Mesenteric fat pad (tissue), 1 donor: ENCODE results near the gene NAB1. TPM values are rescaled to one million over a fixed set of nuclear protein-coding genes. Genes with fewer than 3 reads are reported as not detected.

Source experiments
- DNase-seq: peaks from one replicate; pipeline ENCODE4 v3.0.0-alpha.2; 2020; ENCODE audit warnings: low spot score
- total RNA-seq: library from RNA; stranded (reverse); fragmentation: NEBNext Ultra II Directional; extraction: Animal tissue kit (Norgen Biotek cat#: 25700); gene quantifications from one replicate; pipeline ENCODE4 v1.2.1, GENCODE V29; 2021
- donor health status: DM: yes; HTN: yes; CAD: no.

NAB1 gene
- total RNA-seq, 1 donor from 2014 or later: 44.6 TPM

- DNase-seq: no peak
These were observed 11.6 kb upstream of the NAB1 start for GRCh38 chr2:190637281-190637734.

DNA sequence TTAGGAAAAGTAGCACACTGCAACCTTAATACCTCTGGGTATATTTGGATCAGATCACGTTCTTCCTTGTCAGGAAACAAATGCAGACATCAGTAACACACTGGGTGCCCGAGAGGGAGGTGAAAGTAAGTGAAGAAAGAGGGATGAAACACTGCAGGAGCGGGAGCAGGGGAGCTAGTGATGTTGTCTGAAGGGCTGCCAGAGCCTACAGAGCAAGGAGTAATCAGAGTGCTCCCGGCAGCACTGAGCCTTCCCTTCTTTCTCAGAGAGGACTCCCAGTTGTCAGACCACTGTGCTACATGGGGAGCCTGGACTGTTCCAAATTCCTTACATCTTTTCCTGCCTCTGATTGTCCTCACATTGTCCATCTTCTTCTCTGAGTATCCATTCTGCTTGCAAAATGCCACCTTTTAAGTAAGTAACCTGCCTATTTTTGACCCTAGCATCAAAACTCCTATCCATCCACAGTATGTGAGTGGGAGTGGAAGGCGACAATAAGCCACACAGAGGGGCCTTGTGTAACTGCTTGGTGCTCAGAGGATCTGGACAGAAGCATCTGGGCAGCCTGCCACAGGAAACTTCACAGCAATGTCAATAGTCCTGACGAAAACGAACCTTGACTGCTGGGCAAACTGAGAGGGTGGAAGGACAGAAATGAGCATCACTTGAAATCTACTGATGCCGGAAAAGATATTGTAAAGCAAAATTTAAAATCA is 10.8 kb upstream of the NAB1 start:
- DNase-seq: no peak

- no peak for DNase-seq
These were observed 8.8 kb upstream of the NAB1 start for GRCh38 chr2:190640117-190640516.

DNA sequence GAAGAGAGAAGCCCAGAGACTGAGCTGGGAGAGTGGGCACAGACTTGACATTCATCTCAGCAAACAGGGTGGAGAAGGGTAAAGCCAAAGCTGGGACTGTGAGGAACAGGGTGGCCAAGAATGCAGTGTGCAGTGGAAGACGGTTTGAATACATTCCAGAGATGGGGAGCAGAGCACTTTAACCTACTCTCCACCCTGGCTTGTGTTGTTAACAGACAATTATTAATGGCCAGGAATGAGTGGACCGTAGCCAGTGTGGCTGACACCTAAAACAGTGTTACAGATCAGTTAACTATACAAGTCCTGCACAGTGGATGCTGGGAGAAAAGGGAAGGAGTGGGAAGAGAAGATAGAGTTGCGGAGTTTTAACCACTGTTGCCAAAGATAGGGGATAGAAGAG is 7.4 kb upstream of the NAB1 start:
- no peak for DNase-seq

- no peak for DNase-seq
These were observed 1.9 kb upstream of the NAB1 start for GRCh38 chr2:190646780-190647522.

GRCh38 chr2:190648289-190649034 is 421 bp upstream of the NAB1 start:
- peak; percentile 96 for DNase-seq

- DNase-seq: no peak
These were observed 1.0 kb downstream of the NAB1 start for GRCh38 chr2:190649798-190650390.

- no peak for DNase-seq
These were observed 2.5 kb downstream of the NAB1 start for GRCh38 chr2:190651413-190651812.

GRCh38 chr2:190653231-190653630 is 4.3 kb downstream of the NAB1 start:
- DNase-seq: no peak

DNA sequence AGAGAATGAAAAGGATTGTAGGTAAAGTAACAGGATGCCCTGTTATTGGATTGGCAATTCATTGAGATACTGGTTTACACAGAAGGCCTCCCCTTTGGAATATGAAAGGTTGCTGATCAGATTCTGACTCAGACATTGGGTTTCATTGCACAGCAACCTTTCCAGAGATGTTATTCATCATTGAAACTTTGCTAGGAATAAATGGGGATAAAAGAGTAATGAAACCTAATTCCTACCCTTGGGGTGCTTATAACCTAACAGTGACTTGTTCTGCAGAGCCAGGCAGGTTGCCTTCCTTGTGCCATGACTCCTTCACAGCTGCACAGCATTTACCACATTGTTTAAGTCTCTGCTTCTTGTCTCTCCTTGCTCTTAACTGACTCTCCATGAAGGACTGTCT is 5.0 kb downstream of the NAB1 start:
- no peak for DNase-seq

GRCh38 chr2:190655113-190655512 is 6.2 kb downstream of the NAB1 start:
- DNase-seq: no peak

DNA sequence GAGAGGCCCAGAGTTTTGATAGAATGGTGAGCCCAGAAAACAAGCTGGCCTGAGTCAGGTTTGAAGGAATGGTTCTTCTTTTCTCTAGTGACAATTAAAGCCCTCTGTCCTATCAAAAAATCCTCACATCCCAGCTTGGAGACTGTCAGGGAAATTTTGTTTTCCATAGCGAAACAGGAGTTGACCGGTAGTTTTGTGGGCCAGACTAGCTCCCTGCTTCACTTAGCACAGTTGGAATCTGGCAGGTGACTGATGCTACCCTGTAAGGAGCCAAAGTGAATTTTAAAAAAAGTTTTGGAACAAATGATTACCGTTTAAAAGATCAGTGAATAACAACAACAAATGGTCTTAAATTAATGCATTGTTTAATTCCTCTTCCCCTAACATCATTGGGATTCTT is 6.7 kb downstream of the NAB1 start:
- no peak for DNase-seq

DNA sequence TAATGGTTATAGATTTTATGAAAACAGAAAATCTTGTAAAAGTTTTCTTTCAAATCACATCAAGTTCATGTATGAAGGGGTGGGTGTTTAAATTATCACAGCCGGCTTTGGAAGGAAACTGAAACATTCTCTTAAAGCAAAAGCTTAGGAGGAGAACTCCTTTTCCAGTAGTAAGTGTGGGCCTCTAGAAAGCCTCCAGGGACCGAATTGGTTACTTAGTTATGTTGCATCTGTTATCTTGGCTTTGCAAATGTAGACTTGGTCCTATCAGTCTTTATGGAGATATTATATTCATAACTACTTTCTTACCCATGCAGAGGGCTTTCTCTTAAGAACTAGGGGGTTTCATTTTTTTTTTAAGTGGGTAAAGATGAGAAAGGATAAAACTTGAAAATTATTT is 7.4 kb downstream of the NAB1 start:
- DNase-seq: no peak

- DNase-seq: no peak
These were observed 8.8 kb downstream of the NAB1 start for GRCh38 chr2:190657474-190658255.

GRCh38 chr2:190659553-190659952 is 10.7 kb downstream of the NAB1 start:
- no peak for DNase-seq

DNA sequence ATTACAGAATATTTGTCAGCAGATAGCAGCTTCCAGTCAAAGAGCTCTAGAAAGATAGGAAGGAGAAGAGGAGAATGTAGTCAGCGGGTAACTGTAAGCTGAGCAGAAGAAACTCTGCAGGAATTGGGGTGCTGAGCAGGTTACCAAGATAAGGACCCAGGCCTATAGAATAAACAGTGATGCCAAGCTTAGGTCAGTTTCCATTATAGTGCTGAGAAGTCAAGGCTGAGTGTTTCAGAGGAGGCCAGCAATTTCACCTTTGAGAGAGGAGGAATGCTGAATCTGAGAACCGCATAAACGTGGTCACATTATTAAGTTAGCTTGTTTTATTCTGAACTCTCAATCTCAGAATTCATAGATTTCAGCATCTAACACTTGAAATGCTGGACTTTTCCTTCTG is 13.9 kb downstream of the NAB1 start:
- no peak for DNase-seq

- DNase-seq: no peak
These were observed 14.5 kb downstream of the NAB1 start for GRCh38 chr2:190663348-190663747.

DNA sequence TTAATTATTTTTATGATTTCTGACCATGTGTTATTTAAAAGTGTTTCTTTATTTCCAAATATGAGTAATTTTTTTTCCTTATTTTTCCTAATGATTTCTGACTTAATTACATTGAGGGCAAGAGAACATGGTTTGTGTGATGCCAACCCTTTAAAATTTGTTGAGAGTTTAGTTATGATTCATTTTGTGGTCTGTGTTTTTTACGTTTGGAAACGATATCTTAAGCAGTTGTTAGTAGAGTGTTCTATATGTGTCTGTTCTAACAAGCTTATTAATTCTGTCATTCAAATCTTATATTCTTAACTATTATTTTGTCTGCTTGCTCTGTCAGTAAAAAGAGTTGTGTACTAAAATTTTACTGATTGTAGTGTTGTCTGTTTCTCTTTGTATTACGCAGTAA is 15.0 kb downstream of the NAB1 start:
- no peak for DNase-seq

- DNase-seq: no peak
These were observed 15.4 kb downstream of the NAB1 start for GRCh38 chr2:190664240-190664639.

GRCh38 chr2:190666895-190667294 is 18.0 kb downstream of the NAB1 start:
- no peak for DNase-seq

DNA sequence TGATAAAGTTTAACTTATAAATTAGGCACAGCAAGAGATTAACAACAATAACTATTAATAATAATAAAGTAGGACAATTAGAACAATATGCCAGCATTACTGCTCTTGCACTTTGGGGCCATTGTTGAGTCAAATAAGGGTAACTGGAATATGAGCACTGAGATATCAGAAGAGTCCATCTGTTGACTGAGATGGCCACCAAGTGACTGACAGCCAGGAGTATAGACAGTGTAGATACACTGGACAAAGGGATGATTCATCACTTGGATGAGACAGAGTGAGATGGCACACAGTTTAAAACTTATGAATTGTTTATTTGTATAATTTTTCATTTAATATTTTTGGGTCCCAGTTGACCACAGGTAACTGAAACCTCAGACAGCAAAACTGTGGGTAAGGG is 20.0 kb downstream of the NAB1 start:
- no peak for DNase-seq
